Nephron progenitor cell (in vitro differentiated cells): ENCODE results near the gene HP.
A peak's percentile ranks its signal among the peaks of the same experiment; 100 is the strongest.

Experiments used
- DNase-seq: peaks from one replicate; pipeline ENCODE4 v3.0.0; 2021
- H3K27ac Mint-ChIP-seq: 2 replicates; pipeline ENCODE4 v1.8.0; 2021; ENCODE audit warnings: mild to moderate bottlenecking, moderate library complexity, mixed read lengths
- H3K27me3 Mint-ChIP-seq: 2 replicates; pipeline ENCODE4 v1.8.0; 2021; ENCODE audit warnings: mild to moderate bottlenecking, low read depth, mixed read lengths; ENCODE audit not compliant: poor library complexity
- H3K36me3 Mint-ChIP-seq: 2 replicates; pipeline ENCODE4 v1.8.0; 2021; ENCODE audit warnings: low read depth, mixed read lengths
- H3K4me1 Mint-ChIP-seq: 2 replicates; pipeline ENCODE4 v1.8.0; 2021; ENCODE audit warnings: mixed read lengths
- H3K4me3 Mint-ChIP-seq: 2 replicates; pipeline ENCODE4 v1.8.0; 2021; ENCODE audit warnings: mild to moderate bottlenecking, moderate library complexity, mixed read lengths
- H3K9me3 Mint-ChIP-seq: 2 replicates; pipeline ENCODE4 v1.8.0; 2021; ENCODE audit warnings: mild to moderate bottlenecking, moderate library complexity, mixed read lengths
- CTCF ChIP-seq: fragments of 200-600 bp; sonication (generic); IDR thresholded peaks from 2 replicates; pipeline ENCODE4 v1.5.0; 2021; ENCODE audit warnings: antibody characterized with exemption

HP gene

GRCh38 chr16:72060405-72060804 lies 6.1 kb downstream of the HP start:
- TF ChIP-seq CTCF: no peak
- H3K4me3 Mint-ChIP-seq: no peak overlapping the region

GRCh38 chr16:72061564-72061963 lies 7.3 kb downstream of the HP start:
- no peaks in the 10 kb centered on the region for H3K36me3 Mint-ChIP-seq
- H3K27me3 Mint-ChIP-seq: peaks cover 32% of the 10 kb centered on the region
- H3K27ac Mint-ChIP-seq: no peak overlapping the region
- H3K4me1 Mint-ChIP-seq: peaks cover 25% of the 10 kb centered on the region
- no peak for DNase-seq
- TF ChIP-seq CTCF: no peak
- peaks cover 5% of the 10 kb centered on the region for H3K9me3 Mint-ChIP-seq
- no peak overlapping the region for H3K4me3 Mint-ChIP-seq

More at GRCh38 chr16:72060405-72060804, 6.1 kb downstream of the HP start:
- Mint-ChIP-seq H3K4me1 (peaks cover 30% of the 10 kb centered on the region), H3K9me3 (peaks cover 5% of the 10 kb centered on the region), H3K27ac (no peak overlapping the region), H3K36me3 (no peaks in the 10 kb centered on the region), H3K27me3 (peaks cover 30% of the 10 kb centered on the region)
- DNase-seq: no peak

- peaks cover 36% of the 10 kb centered on the region for H3K27me3 Mint-ChIP-seq
- TF ChIP-seq CTCF: no peak
- H3K9me3 Mint-ChIP-seq: peaks cover 5% of the 10 kb centered on the region
- DNase-seq: no peak
- H3K27ac Mint-ChIP-seq: peak overlapping the region; percentile 57
- peaks cover 22% of the 10 kb centered on the region for H3K4me1 Mint-ChIP-seq
- no peak overlapping the region for H3K4me3 Mint-ChIP-seq
- no peaks in the 10 kb centered on the region for H3K36me3 Mint-ChIP-seq
Measured at GRCh38 chr16:72064361-72064894, 10.1 kb downstream of the HP start.

- Mint-ChIP-seq H3K4me1 (peaks cover 25% of the 10 kb centered on the region), H3K9me3 (peaks cover 5% of the 10 kb centered on the region), H3K27me3 (peaks cover 40% of the 10 kb centered on the region), H3K4me3 (no peak overlapping the region), H3K27ac (no peak overlapping the region), H3K36me3 (no peaks in the 10 kb centered on the region)
- DNase-seq: no peak
- TF ChIP-seq CTCF: peak; percentile 49
Measured at GRCh38 chr16:72066747-72067146, 12.4 kb downstream of the HP start.

GRCh38 chr16:72068930-72069329 lies 14.6 kb downstream of the HP start:
- Mint-ChIP-seq H3K4me1 (peaks cover 22% of the 10 kb centered on the region), H3K27ac (no peak overlapping the region), H3K27me3 (peaks cover 31% of the 10 kb centered on the region)

More at GRCh38 chr16:72068930-72069329, 14.6 kb downstream of the HP start:
- H3K4me3 Mint-ChIP-seq: no peak overlapping the region
- no peak for DNase-seq
- H3K9me3 Mint-ChIP-seq: peaks cover 5% of the 10 kb centered on the region
- no peak for TF ChIP-seq CTCF
- no peaks in the 10 kb centered on the region for H3K36me3 Mint-ChIP-seq
